Dendritic cell treated with granulocyte-macrophage colony-stimulating factor and Interleukin-4, amounts not matched to agents 40 ng/mL and 50 ng/mL, for 4 days (primary cell): ENCODE results near the gene RMRP.

Source experiments
- H3K27ac Mint-ChIP-seq: one replicate; pipeline ENCODE4 v1.8.0; 2022; ENCODE audit warnings: mild to moderate bottlenecking, mixed read lengths
- H3K27me3 Mint-ChIP-seq: one replicate; pipeline ENCODE4 v1.8.0; 2022; ENCODE audit warnings: mild to moderate bottlenecking, mixed read lengths
- H3K36me3 Mint-ChIP-seq: one replicate; pipeline ENCODE4 v1.8.0; 2022; ENCODE audit warnings: low read depth, mixed read lengths
- H3K4me1 Mint-ChIP-seq: one replicate; pipeline ENCODE4 v1.8.0; 2022; ENCODE audit warnings: low read depth, mixed read lengths
- H3K4me3 Mint-ChIP-seq: one replicate; pipeline ENCODE4 v1.8.0; 2022; ENCODE audit warnings: mild to moderate bottlenecking, moderate library complexity, mixed read lengths
- H3K9me3 Mint-ChIP-seq: one replicate; pipeline ENCODE4 v1.8.0; 2022; ENCODE audit warnings: mixed read lengths
- intact Hi-C: fragments of 100-400 bp; cut with micrococcal nuclease; formaldehyde crosslinking; loops from one replicate; pipeline ENCODE4 v1.15.0; 2022

RMRP gene

DNA sequence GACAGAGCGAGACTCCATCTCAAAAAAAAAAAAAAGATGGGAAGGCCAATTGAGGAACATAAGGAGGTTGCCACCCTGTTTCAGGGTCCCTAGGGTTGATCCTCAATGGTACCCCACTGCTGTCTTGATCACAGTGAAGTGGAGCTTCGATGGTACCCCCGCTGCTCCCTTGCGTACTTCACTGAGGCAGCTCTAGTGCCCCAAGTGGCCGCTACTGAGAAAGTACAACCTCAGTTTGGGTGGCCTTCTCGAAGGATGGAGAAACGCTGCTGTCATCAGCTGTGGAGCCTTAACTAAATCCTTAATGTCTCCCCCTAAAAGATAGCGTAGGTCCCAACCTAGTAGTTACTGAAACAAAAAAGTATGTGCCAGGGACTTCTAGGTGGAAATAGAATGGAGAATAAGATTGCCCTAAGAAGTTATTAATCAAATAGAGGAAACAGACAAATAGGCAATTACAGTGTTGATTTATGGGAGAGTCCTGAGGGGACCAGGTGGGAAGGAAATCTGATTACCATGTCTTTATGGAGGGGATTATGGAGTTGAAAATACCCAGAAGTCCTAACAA, 46.5 kb downstream of the RMRP start:
- no peak overlapping the region for H3K27ac Mint-ChIP-seq
- no peak overlapping the region for H3K4me3 Mint-ChIP-seq
- H3K4me1 Mint-ChIP-seq: peaks cover 27% of the 10 kb centered on the region
- intact Hi-C loops: no loop called here
- peaks cover 20% of the 10 kb centered on the region for H3K27me3 Mint-ChIP-seq
- H3K36me3 Mint-ChIP-seq: peaks cover 42% of the 10 kb centered on the region
- H3K9me3 Mint-ChIP-seq: no peaks in the 10 kb centered on the region

- Mint-ChIP-seq H3K4me1 (peaks cover 22% of the 10 kb centered on the region), H3K36me3 (peaks cover 42% of the 10 kb centered on the region)
- intact Hi-C loops: no loop called here
Observed at GRCh38 chr9:35609820-35610163, 48.0 kb downstream of the RMRP start.

DNA sequence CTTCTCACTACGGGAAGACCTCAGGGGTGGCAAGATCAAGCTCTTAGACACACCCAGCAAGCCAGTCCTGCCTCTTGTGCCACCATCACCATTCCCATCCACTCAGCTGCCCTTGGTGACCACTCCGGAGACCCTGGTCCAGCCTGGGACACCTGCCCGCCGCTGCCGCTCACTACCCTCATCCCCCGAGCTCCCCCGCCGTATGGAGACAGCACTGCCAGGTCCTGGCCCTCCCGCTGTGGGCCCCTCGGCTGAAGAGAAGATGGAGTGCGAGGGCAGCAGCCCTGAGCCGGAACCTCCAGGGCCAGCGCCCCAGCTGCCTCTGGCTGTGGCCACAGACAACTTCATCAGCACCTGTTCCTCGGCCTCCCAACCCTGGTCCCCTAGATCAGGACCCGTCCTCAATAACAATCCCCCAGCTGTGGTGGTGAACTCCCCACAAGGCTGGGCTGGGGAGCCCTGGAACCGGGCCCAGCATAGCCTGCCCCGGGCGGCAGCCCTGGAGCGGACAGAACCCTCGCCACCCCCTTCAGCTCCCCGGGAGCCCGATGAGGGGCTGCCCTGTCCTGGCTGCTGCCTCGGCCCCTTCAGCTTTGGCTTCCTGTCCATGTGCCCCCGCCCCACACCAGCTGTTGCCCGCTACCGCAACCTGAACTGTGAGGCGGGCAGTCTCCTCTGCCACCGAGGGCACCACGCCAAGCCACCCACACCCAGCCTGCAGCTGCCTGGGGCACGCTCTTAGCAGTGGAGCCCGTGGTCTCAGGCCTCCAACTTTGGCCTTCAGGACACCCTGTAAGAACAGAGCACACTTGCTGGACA, 48.6 kb downstream of the RMRP start:
- Mint-ChIP-seq H3K36me3 (peaks cover 47% of the 10 kb centered on the region), H3K27ac (no peak overlapping the region), H3K9me3 (no peaks in the 10 kb centered on the region), H3K4me3 (no peak overlapping the region), H3K4me1 (peaks cover 25% of the 10 kb centered on the region), H3K27me3 (peaks cover 5% of the 10 kb centered on the region)
- intact Hi-C loops: no loop called here

More at GRCh38 chr9:35609820-35610163, 48.0 kb downstream of the RMRP start:
- H3K27ac Mint-ChIP-seq: no peak overlapping the region
- peaks cover 11% of the 10 kb centered on the region for H3K27me3 Mint-ChIP-seq
- H3K9me3 Mint-ChIP-seq: no peaks in the 10 kb centered on the region
- no peak overlapping the region for H3K4me3 Mint-ChIP-seq

GRCh38 chr9:35608221-35608620, 49.6 kb downstream of the RMRP start:
- no peak overlapping the region for H3K27ac Mint-ChIP-seq
- peaks cover 34% of the 10 kb centered on the region for H3K4me1 Mint-ChIP-seq
- no peaks in the 10 kb centered on the region for H3K9me3 Mint-ChIP-seq
- H3K4me3 Mint-ChIP-seq: no peak overlapping the region
- peaks cover 49% of the 10 kb centered on the region for H3K36me3 Mint-ChIP-seq
- intact Hi-C loops: no loop called here
- H3K27me3 Mint-ChIP-seq: peaks cover 1% of the 10 kb centered on the region
